SK-N-MC (cell line): Measurements from ENCODE around the gene RASL11A.
"Not testable (repeated sequence)": the region's sequence is repeated elsewhere in the genome, so short reads cannot be mapped to it uniquely, and the experiment has no call there.

Source experiments
- DNase-seq: peaks from one replicate; pipeline ENCODE4 v3.0.0-alpha.2; 2011; ENCODE audit warnings: low read depth, low spot score
- H3K27ac ChIP-seq: fragments of 200-600 bp; sonication (generic); 2 replicates; pipeline ENCODE4 v1.5.1; 2016; ENCODE audit warnings: mixed run types
- H3K36me3 ChIP-seq: fragments of 200-600 bp; sonication (generic); 2 replicates; pipeline ENCODE4 v1.6.1; 2017; ENCODE audit warnings: antibody characterized with exemption, low read length, mixed read lengths; ENCODE audit not compliant: insufficient read depth
- H3K4me3 ChIP-seq: fragments of 200-600 bp; sonication (generic); 2 replicates; pipeline ENCODE4 v1.5.1; 2016
- H3K9ac ChIP-seq: fragments of 200-600 bp; sonication (generic); 2 replicates; pipeline ENCODE4 v1.8.0; 2017; ENCODE audit warnings: mixed run types, mixed read lengths; ENCODE audit not compliant: insufficient read length
- H3K9me3 ChIP-seq: fragments of 200-600 bp; sonication (generic); 2 replicates; pipeline ENCODE4 v1.6.1; 2017; ENCODE audit warnings: low read depth, mild to moderate bottlenecking, antibody characterized with exemption, low read length, moderate library complexity, mixed read lengths
- EZH2 ChIP-seq: fragments of 200-600 bp; sonication (generic); IDR thresholded peaks from one replicate; pipeline ENCODE4 v1.6.1; 2017; ENCODE audit warnings: antibody characterized with exemption
- FOXP2 ChIP-seq: optimal IDR thresholded peaks from 2 replicates; pipeline ENCODE3; 2011; ENCODE audit warnings: mild to moderate bottlenecking, moderate library complexity; ENCODE audit not compliant: insufficient read depth; ENCODE audit errors: extremely low read length, control extremely low read depth
- POLR2AphosphoS5 ChIP-seq: IDR thresholded peaks from 2 replicates; pipeline ENCODE4 v1.6.1; 2012; ENCODE audit warnings: mild to moderate bottlenecking, low read depth, low read length, borderline replicate concordance

RASL11A gene, protein sequence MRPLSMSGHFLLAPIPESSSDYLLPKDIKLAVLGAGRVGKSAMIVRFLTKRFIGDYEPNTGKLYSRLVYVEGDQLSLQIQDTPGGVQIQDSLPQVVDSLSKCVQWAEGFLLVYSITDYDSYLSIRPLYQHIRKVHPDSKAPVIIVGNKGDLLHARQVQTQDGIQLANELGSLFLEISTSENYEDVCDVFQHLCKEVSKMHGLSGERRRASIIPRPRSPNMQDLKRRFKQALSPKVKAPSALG

DNA sequence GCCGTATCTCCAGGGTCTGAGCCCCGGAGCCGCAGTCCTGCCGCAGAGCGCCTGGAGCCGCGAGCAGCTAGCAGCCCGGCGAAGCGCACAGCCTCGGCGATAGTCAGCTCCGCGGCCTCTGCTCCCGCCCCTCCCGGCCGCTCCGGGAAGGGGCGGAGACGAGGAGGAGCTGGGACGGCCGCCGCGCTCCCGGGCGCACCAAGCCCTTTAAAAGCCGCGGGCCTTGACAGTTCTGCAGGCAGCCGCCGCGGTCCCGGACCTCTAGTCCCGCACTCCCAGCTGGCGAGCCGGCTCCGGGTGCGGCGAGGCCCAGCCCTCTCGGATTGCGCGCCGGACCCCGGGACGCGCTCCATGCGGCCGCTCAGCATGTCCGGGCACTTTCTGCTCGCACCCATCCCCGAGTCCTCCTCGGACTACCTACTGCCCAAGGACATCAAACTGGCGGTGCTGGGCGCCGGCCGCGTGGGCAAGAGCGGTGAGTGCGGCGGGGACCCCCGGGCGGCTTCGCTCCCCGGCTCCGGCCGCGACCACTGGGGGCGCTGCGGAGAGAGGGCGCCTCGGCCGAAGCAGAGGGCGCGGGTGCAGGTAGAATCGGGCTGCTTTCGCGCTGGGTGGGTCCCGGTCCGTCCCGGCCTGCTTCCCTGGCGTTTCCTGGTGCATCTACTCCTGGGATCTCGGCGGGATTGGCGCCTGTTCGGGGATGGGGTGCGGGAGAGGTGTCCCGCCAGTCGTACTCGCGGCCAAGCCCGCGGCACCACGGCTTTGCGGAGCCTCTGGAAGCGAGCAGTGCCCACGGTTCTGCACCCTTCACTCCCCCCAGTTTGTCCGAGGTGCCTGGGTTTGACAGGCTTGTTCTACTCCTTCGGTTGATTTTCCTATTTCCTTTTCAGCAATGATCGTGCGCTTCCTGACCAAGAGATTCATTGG lies at the start of gene RASL11A:
RASL11A (plus strand) TSS at position 237 of the 927 bp plus-strand sequence; CDS start at position 352, 115 bp downstream.
- peak within 1 kb of the TSS; percentile 77 for H3K9ac ChIP-seq
- H3K27ac ChIP-seq, result no peak within 1 kb of the TSS
- peak; percentile 49; the same call in 1 of the 2 replicates for TF ChIP-seq POLR2AphosphoS5
- no peak for TF ChIP-seq EZH2
- no peaks in the 10 kb centered on the region for H3K36me3 ChIP-seq
- H3K4me3 ChIP-seq, result peak within 1 kb of the TSS; percentile 93
- DNase-seq, result no peak
- no peaks in the 10 kb centered on the region for H3K9me3 ChIP-seq

- H3K27ac ChIP-seq, H3K9ac ChIP-seq, DNase-seq, H3K9me3 ChIP-seq, H3K4me3 ChIP-seq, H3K36me3 ChIP-seq: not testable (repeated sequence)
Observed at GRCh38 chr13:27222100-27222499, 48.5 kb upstream of the RASL11A start.

GRCh38 chr13:27226991-27227390 lies 43.6 kb upstream of the RASL11A start:
- no peak for DNase-seq
- TF ChIP-seq EZH2, result no peak
- no peak for TF ChIP-seq FOXP2
- TF ChIP-seq POLR2AphosphoS5, result no peak
- Histone ChIP-seq H3K4me3 (no peak overlapping the region), H3K27ac (no peak overlapping the region), H3K9me3 (peaks cover 3% of the 10 kb centered on the region; the same call in 1 of the 2 replicates), H3K9ac (no peak overlapping the region), H3K36me3 (no peaks in the 10 kb centered on the region)

- Histone ChIP-seq H3K4me3 (no peak overlapping the region), H3K36me3 (no peaks in the 10 kb centered on the region), H3K27ac (no peak overlapping the region), H3K9me3 (peaks cover 3% of the 10 kb centered on the region; the same call in 1 of the 2 replicates), H3K9ac (no peak overlapping the region)
- no peak for DNase-seq
- no peak for TF ChIP-seq EZH2
- TF ChIP-seq FOXP2, result no peak
- no peak for TF ChIP-seq POLR2AphosphoS5
Observed at GRCh38 chr13:27228131-27228530, 42.5 kb upstream of the RASL11A start.

DNA sequence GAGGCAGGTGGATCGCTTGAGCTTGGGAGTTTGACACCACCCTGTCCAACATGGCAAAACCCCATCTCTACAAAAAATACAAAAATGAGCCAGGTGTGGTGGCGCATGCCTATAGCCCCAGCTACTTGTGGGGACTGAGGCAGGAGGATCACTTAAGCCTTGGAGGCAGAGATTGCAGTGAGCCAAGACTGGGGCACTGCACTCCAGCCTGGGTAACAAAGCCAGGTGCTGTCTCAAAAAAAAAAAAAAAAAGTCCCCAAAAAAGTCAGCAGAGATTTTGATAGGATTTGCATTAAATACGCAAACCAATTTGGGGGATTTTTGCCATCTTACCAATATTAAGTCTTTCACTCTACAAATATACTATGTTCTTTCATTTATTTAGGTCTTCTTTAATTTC lies 41.0 kb upstream of the RASL11A start:
- Histone ChIP-seq H3K9me3 (peaks cover 3% of the 10 kb centered on the region; the same call in 1 of the 2 replicates), H3K36me3 (no peaks in the 10 kb centered on the region), H3K27ac (no peak overlapping the region), H3K4me3 (no peak overlapping the region), H3K9ac (no peak overlapping the region)
- no peak for DNase-seq
- TF ChIP-seq POLR2AphosphoS5 (no peak), EZH2 (no peak), FOXP2 (no peak)

- no peaks in the 10 kb centered on the region for H3K9me3 ChIP-seq
- H3K27ac ChIP-seq, result no peak overlapping the region
- TF ChIP-seq EZH2 (no peak), POLR2AphosphoS5 (no peak), FOXP2 (no peak)
- H3K9ac ChIP-seq, result no peak overlapping the region
- H3K4me3 ChIP-seq, result no peak overlapping the region
- DNase-seq, result no peak
- no peaks in the 10 kb centered on the region for H3K36me3 ChIP-seq
Observed at GRCh38 chr13:27233964-27234363, 36.7 kb upstream of the RASL11A start.

DNA sequence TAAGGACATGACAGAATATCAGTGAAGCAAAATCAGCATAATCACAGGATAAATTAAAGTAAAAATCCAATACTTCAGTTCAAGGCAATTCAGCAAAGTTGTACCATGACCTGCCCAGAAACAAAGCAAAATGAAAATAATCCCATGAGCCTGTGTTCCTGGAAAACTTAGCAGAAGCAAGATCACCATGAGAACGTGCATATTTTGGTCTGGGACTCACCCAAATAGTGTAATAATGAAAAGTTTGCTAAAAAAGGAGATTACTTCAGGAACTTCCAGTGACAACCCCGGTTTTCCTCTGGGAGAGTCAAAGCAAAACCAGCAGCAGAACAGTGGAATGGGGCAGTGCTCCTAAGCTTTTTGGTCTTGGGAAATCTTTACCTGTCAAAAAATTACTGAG lies 34.2 kb upstream of the RASL11A start:
- TF ChIP-seq POLR2AphosphoS5 (no peak), FOXP2 (no peak), EZH2 (no peak)

DNA sequence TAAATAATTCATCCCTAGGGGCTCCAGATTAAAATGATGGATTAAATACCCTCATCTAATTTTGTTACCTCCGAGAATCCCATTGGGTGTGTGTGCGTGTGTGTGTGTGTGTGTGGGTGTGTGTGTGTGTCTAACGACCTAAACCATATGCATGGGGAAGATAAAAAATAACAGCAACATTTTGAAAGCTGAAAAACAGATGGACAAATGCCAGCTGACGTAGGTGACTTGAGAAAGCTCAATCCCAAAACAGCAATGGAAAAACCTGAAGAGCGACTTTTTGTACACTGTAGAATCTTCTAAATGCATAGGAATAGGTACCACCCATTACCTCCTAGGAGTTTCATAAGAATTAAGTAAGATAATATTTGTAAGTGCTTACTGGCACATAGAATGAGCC lies 27.9 kb upstream of the RASL11A start:
- no peak overlapping the region for H3K9ac ChIP-seq
- no peak overlapping the region for H3K4me3 ChIP-seq
- TF ChIP-seq POLR2AphosphoS5 (no peak), EZH2 (no peak), FOXP2 (no peak)
- no peaks in the 10 kb centered on the region for H3K36me3 ChIP-seq
- H3K9me3 ChIP-seq, result no peaks in the 10 kb centered on the region
- no peak for DNase-seq
- no peak overlapping the region for H3K27ac ChIP-seq

More for the DNA sequence above, 34.2 kb upstream of the RASL11A start:
- no peak for DNase-seq
- no peak overlapping the region for H3K9ac ChIP-seq
- no peak overlapping the region for H3K27ac ChIP-seq
- no peaks in the 10 kb centered on the region for H3K36me3 ChIP-seq
- no peaks in the 10 kb centered on the region for H3K9me3 ChIP-seq
- no peak overlapping the region for H3K4me3 ChIP-seq
